Memory B cell (primary cell): ENCODE data around the gene OPTC.
"Not testable (repeated sequence)": the region's sequence is repeated elsewhere in the genome, so short reads cannot be mapped to it uniquely, and the experiment has no call there.

Experiments
- ATAC-seq: fragments of 150-1000 bp; cut with Tn5 transposase; 2 replicates; pipeline ENCODE4 v1.10.0; 2021; ENCODE audit warnings: low read depth, mild to moderate bottlenecking, moderate library complexity
- DNase-seq, 2 donors: peaks; one replicate each; pipeline ENCODE4 v3.0.0; 2022; ENCODE audit warnings: low spot score in 2 of 2
- H3K27ac Mint-ChIP-seq: one replicate; pipeline ENCODE4 v1.8.0; 2022; ENCODE audit warnings: mild to moderate bottlenecking, moderate library complexity, mixed read lengths
- H3K27me3 Mint-ChIP-seq: one replicate; pipeline ENCODE4 v1.8.0; 2022; ENCODE audit warnings: mixed read lengths
- H3K36me3 Mint-ChIP-seq: one replicate; pipeline ENCODE4 v1.8.0; 2022; ENCODE audit warnings: mild to moderate bottlenecking, mixed read lengths
- H3K4me1 Mint-ChIP-seq: one replicate; pipeline ENCODE4 v1.8.0; 2022; ENCODE audit warnings: mixed read lengths
- H3K4me3 Mint-ChIP-seq: one replicate; pipeline ENCODE4 v1.8.0; 2022; ENCODE audit warnings: mild to moderate bottlenecking, moderate library complexity, mixed read lengths
- H3K9me3 Mint-ChIP-seq: one replicate; pipeline ENCODE4 v1.8.0; 2022; ENCODE audit warnings: mixed read lengths

OPTC gene

DNA sequence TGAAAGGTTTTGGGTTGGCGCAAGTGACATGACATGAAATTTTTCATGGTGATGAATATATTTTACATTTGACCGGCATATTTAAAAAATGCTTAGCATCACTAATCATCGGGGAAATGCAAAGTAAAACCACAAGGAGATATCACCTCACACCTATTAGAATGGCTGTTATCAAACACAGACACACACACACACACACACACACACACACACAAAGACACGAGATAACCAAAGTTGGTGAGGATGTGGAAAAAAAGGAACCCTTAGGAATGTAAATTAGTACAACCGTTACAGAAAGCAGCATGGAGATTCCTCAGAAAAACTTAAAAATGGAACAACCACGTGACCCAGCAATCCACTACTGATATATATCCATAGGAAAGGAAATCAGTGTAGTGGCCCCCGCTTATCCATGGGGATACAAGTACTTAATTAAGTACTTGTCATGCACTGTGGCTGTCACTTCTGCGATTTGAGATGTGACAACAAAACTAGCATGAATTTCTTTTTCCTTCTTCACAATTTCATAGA, 34.2 kb upstream of the OPTC start:
- H3K4me3 Mint-ChIP-seq: no peak overlapping the region
- H3K27ac Mint-ChIP-seq: no peak overlapping the region
- H3K9me3 Mint-ChIP-seq: no peaks in the 10 kb centered on the region
- H3K4me1 Mint-ChIP-seq: peaks cover 16% of the 10 kb centered on the region
- ATAC-seq: no peak
- DNase-seq: no peak
- no peaks in the 10 kb centered on the region for H3K36me3 Mint-ChIP-seq
- H3K27me3 Mint-ChIP-seq: peaks cover 30% of the 10 kb centered on the region

- peak in 1 of 2 donors; percentile 10 for DNase-seq
- no peak overlapping the region for H3K4me3 Mint-ChIP-seq
- peaks cover 16% of the 10 kb centered on the region for H3K4me1 Mint-ChIP-seq
- H3K36me3 Mint-ChIP-seq: no peaks in the 10 kb centered on the region
- H3K27ac Mint-ChIP-seq: peak overlapping the region; percentile 14
- no peaks in the 10 kb centered on the region for H3K9me3 Mint-ChIP-seq
- peak; percentile 92 for ATAC-seq
- H3K27me3 Mint-ChIP-seq: peaks cover 20% of the 10 kb centered on the region
These were observed 32.2 kb upstream of the OPTC start for GRCh38 chr1:203461717-203462116.

DNA sequence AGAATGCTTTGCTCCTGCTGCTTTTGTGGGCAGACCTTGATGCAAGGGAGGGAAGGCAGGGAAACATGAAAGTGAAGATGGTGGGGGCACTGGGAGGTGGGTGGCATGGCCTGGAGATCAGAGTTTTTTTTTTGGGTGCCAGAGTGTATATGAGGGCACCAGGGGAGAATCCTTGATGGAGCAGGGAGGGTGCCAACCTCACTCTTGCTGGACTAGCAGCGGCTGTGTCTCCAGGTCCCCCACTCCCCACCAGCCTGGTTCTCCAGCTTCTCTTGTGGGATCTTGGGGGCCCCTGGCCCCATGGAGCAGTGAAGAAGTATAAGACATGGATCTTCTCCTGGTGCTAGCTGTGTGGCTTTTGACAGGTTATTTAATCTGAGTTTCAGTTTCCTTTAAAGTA, 31.8 kb upstream of the OPTC start:
- H3K4me3 Mint-ChIP-seq: no peak overlapping the region
- ATAC-seq: no peak

GRCh38 chr1:203462878-203463277, 31.1 kb upstream of the OPTC start:
- H3K9me3 Mint-ChIP-seq: no peaks in the 10 kb centered on the region
- peaks cover 16% of the 10 kb centered on the region for H3K4me1 Mint-ChIP-seq
- ATAC-seq: no peak
- no peak overlapping the region for H3K4me3 Mint-ChIP-seq
- no peaks in the 10 kb centered on the region for H3K36me3 Mint-ChIP-seq
- H3K27me3 Mint-ChIP-seq: peaks cover 19% of the 10 kb centered on the region
- DNase-seq: no peak
- no peak overlapping the region for H3K27ac Mint-ChIP-seq

More for the DNA sequence above, 31.8 kb upstream of the OPTC start:
- H3K27ac Mint-ChIP-seq: peak overlapping the region; percentile 14
- no peaks in the 10 kb centered on the region for H3K9me3 Mint-ChIP-seq
- H3K4me1 Mint-ChIP-seq: peaks cover 16% of the 10 kb centered on the region
- no peak for DNase-seq
- peaks cover 18% of the 10 kb centered on the region for H3K27me3 Mint-ChIP-seq
- no peaks in the 10 kb centered on the region for H3K36me3 Mint-ChIP-seq

DNA sequence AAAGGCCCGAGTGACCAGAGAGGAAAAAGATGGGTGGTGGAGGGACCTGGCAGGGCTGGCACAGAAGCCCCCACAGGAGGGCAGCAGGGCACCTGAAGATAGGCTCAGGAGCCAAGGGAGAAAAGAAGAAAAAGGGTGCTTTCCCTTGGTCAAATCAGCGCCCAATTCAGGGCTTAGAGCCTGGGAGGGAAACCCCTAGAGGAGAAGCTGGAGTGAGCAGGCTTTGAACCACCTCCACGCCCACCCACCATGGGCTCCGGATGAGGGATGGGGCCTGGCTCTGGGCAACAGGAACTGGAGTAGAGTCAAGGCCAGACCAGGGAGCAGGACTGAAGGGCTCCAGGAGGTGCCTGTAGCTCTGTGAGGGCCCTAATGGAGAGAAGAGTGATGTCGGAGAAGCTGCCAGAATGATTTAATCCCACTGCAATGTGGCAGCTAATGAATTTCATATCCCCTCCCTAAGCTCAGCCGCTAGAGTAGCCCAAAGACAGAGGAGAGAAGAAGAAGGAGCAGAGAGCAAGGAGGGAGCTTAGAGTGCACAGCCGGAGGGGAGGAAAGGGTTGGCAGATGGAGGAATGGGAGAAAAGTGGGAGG, 30.4 kb upstream of the OPTC start:
- Mint-ChIP-seq H3K9me3 (no peaks in the 10 kb centered on the region), H3K27me3 (peaks cover 18% of the 10 kb centered on the region), H3K4me1 (peaks cover 16% of the 10 kb centered on the region), H3K4me3 (no peak overlapping the region), H3K27ac (no peak overlapping the region), H3K36me3 (no peaks in the 10 kb centered on the region)
- no peak for DNase-seq
- ATAC-seq: no peak

- DNase-seq (no peak), ATAC-seq (no peak)
- no peaks in the 10 kb centered on the region for H3K36me3 Mint-ChIP-seq
- no peak overlapping the region for H3K4me3 Mint-ChIP-seq
- no peak overlapping the region for H3K27ac Mint-ChIP-seq
- H3K27me3 Mint-ChIP-seq: peaks cover 20% of the 10 kb centered on the region
- H3K4me1 Mint-ChIP-seq: peaks cover 16% of the 10 kb centered on the region
- no peaks in the 10 kb centered on the region for H3K9me3 Mint-ChIP-seq
These were observed 29.7 kb upstream of the OPTC start for GRCh38 chr1:203464226-203464625.

- Mint-ChIP-seq H3K4me1 (peaks cover 14% of the 10 kb centered on the region), H3K36me3 (no peaks in the 10 kb centered on the region), H3K4me3 (no peak overlapping the region), H3K27me3 (peaks cover 16% of the 10 kb centered on the region), H3K27ac (no peak overlapping the region), H3K9me3 (no peaks in the 10 kb centered on the region)
- no peak for DNase-seq
- ATAC-seq: no peak
These were observed 29.2 kb upstream of the OPTC start for GRCh38 chr1:203464743-203465142.

GRCh38 chr1:203465146-203465798, 28.7 kb upstream of the OPTC start:
- Mint-ChIP-seq H3K27me3 (peaks cover 14% of the 10 kb centered on the region), H3K36me3 (no peaks in the 10 kb centered on the region), H3K27ac (no peak overlapping the region), H3K4me3 (no peak overlapping the region), H3K4me1 (peaks cover 10% of the 10 kb centered on the region), H3K9me3 (no peaks in the 10 kb centered on the region)
- no peak for DNase-seq
- ATAC-seq: no peak

DNA sequence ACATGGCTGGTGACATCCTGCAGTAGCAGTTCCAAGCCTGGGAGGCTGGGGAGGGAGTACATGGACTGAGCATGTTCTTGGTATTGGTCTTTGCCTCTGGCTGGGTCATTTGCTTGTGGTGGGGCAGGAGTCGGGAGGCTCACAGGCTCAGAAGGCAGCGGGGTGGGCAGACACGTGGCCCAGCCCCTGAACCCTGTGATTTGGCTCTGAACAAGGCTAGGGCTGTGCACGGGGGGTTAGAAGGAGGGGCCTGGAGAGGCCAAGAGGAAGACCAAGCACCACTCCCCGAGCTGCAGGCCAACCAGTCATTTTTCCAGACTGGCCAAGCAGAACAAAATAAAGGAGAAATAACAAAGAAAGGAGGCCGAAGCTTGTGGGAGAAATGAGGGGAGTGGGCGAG, 28.0 kb upstream of the OPTC start:
- H3K4me3 Mint-ChIP-seq: no peak overlapping the region
- H3K4me1 Mint-ChIP-seq: peaks cover 8% of the 10 kb centered on the region
- no peaks in the 10 kb centered on the region for H3K9me3 Mint-ChIP-seq
- H3K27ac Mint-ChIP-seq: no peak overlapping the region
- H3K27me3 Mint-ChIP-seq: peaks cover 16% of the 10 kb centered on the region
- DNase-seq: no peak
- ATAC-seq: no peak
- H3K36me3 Mint-ChIP-seq: no peaks in the 10 kb centered on the region

GRCh38 chr1:203466906-203467549, 26.9 kb upstream of the OPTC start:
- not testable (repeated sequence) for DNase-seq, H3K4me1 Mint-ChIP-seq, H3K27ac Mint-ChIP-seq, H3K36me3 Mint-ChIP-seq, ATAC-seq, H3K4me3 Mint-ChIP-seq, H3K9me3 Mint-ChIP-seq
- peaks cover 15% of the 10 kb centered on the region for H3K27me3 Mint-ChIP-seq

- H3K9me3 Mint-ChIP-seq: no peaks in the 10 kb centered on the region
- no peak overlapping the region for H3K4me3 Mint-ChIP-seq
- DNase-seq: no peak
- H3K27me3 Mint-ChIP-seq: peaks cover 15% of the 10 kb centered on the region
- no peaks in the 10 kb centered on the region for H3K36me3 Mint-ChIP-seq
- ATAC-seq: no peak
- no peaks in the 10 kb centered on the region for H3K4me1 Mint-ChIP-seq
- H3K27ac Mint-ChIP-seq: no peak overlapping the region
These were observed 26.4 kb upstream of the OPTC start for GRCh38 chr1:203467550-203467921.

DNA sequence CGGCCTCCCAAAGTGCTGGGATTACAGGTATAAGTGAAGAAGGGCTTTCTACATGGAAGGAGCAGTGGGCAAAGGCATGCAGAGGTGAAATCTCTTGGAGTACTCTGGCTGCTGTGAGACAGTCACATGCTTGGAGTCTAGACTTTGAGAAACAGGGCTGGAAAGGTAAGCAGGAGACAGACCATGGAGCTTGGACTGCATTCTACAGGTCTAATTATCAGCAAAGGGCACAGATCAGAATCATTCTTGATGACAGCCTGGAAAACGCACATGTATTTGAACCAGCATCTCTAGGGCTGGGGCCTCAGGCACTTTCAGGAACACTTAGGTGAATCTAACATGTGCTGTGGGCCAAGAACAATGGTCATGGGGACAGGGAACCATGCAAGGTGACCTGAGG, 25.6 kb upstream of the OPTC start:
- Mint-ChIP-seq H3K4me1 (no peaks in the 10 kb centered on the region), H3K27ac (no peak overlapping the region), H3K9me3 (no peaks in the 10 kb centered on the region), H3K4me3 (no peak overlapping the region), H3K36me3 (no peaks in the 10 kb centered on the region), H3K27me3 (peaks cover 15% of the 10 kb centered on the region)
- DNase-seq (no peak), ATAC-seq (no peak)

DNA sequence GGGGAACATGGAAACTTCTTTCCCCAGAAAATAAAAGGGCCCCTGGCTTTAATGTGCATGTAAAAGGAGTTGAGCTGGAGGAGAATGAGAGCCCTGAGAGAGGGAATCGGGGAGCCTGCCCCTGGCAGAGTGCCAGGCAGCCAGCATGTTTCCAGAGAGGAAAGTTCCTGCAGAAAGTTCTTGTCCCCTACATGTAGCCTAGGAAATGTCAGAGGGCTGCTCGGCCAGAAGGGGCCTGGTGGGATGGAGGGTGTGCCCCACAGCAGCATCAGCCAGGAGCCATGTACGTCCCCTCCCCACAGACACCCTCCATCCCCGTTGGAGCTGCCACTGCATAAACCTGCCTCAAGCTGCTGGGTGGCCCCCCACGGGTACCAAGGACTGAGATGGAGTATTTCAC, 23.7 kb upstream of the OPTC start:
- no peaks in the 10 kb centered on the region for H3K36me3 Mint-ChIP-seq
- H3K27me3 Mint-ChIP-seq: peaks cover 13% of the 10 kb centered on the region

DNA sequence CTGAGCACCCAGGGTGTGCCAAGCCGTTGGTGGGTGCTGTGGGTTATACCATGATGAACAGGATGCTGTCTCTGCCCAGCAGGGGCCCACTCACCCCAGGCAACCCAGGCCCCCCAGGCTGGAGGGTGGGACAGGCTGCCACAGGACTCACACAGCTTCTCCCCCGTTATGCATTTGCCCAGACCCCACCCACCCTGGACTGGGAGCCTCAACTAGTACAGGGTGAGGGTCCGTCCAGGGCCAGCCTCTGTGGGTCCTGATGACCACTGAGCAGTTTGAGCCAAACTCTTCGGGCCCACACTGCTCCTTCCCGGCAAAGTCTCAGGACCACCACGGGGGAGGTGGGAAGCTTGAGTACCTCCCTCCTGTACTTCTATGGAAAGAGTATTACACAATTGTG, 22.1 kb upstream of the OPTC start:
- H3K27me3 Mint-ChIP-seq: peaks cover 17% of the 10 kb centered on the region
- no peaks in the 10 kb centered on the region for H3K36me3 Mint-ChIP-seq
- no peak for DNase-seq
- no peak for ATAC-seq
- H3K9me3 Mint-ChIP-seq: no peaks in the 10 kb centered on the region
- no peak overlapping the region for H3K4me3 Mint-ChIP-seq
- no peaks in the 10 kb centered on the region for H3K4me1 Mint-ChIP-seq
- no peak overlapping the region for H3K27ac Mint-ChIP-seq

More for the DNA sequence above, 23.7 kb upstream of the OPTC start:
- Mint-ChIP-seq H3K4me3 (no peak overlapping the region), H3K4me1 (no peaks in the 10 kb centered on the region), H3K27ac (no peak overlapping the region), H3K9me3 (no peaks in the 10 kb centered on the region)
- DNase-seq (no peak), ATAC-seq (no peak)
